ENCODE data around the gene FGF4.
A peak's percentile ranks its signal among the peaks of the same experiment; 100 is the strongest.

The FGF4 gene

GRCh38 chr11:69775163-69775755 is at the start of gene FGF4:
FGF4 (minus strand) TSS chr11:69775341; CDS start chr11:69775084, 257 bp downstream.
- DNase-seq (ENCODE audit: low read depth, low spot score) = peak; percentile 13

DNA sequence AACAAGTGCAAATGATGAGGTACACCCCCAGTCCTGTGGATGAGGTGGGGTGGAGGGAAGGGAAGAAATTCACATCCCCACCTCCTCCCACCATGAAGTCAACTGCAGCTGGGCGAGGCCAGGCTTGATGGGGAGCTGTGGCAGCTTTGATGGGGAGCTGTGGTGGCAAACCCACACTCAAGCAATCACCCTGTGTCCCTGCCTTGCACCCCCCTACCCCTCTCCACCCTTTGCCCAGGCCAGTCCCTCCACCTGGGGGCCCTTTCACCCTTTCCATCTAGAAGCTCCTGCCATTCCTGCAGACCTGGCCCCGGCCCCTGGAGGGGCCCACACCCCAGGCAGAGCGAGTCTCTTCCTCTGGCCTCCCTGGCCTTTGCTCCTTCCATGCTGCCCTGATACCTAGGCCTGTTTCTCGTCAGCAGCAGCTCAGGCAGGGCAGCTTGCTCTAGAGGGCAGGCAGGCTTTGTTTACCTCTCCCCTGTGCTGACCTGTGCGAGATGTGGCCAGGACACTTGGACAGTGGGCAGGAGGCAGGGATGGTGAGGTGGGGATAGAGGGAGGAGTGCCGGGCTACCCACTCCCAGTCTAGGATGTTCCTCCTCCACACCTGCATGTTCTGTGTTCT is 48.6 kb upstream of the FGF4 start:
- DNase-seq (ENCODE audit: low read depth, low spot score) = no peak

DNA sequence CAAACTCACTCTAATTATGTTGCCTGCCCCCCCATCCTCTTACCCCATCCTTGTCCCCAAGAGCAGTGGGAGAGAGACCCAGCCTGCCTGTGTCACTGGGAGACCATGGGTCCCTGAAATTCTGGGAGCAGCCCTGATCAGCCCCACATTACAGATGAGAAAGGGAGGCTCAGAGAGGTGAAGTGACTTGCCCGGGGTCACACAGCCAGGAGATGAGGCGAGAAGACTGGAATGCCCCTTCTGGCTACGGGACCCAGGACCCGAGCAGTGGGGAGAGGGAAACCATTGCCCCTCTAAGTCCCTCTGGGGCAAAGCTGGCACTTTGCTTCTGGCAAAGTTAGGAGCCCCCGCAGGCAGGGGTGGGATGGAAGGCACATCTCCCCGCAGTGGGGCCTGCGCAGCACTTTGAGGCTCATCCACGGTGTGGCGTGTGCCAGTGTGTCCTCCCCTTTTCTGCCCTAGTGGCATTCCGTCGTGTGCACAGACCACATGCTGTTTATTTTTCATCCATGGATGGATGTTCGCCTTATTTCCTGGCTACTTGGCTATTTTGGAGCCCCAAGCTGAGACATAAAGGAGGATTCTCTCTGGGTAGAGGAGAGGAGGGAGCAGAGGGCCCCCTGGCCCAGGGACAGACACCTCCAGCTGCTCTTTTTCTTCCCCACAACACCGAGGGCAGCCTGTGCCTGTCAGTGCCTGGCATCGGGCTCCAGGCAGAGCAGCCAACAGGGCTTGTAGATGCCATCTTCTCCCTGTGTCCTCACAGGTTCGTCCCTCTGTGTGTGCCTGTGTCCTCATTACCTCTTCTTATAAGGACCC is 47.7 kb upstream of the FGF4 start:
- no peak for DNase-seq (ENCODE audit: low read depth, low spot score)

DNA sequence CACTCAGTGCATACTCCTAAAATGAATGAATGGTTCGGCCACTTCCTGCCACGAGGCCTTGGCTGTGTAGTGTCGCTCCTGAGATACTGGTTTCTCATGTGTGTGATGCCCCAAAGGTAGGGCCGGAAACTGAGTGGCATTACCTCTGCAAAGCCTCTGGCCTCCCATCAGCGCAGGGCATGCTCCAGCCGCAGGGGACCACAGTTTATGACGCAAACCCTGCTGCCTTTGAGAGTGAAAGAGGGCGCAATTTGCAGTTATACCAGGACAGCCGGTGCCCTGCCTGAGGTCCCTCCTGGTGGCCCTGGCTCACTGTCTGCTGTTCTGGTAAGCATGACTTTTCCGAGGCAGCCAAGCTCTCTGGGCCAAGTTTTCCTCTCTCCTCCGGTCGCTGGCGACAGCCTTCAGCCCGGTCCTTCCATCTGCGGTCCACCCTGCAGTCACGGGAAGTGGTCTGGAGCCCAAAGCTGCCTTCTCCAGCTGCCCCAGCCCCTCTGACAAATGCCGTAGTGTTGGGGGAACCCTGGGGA is 46.4 kb upstream of the FGF4 start:
- no peak for DNase-seq (ENCODE audit: low read depth, low spot score)

GRCh38 chr11:69820441-69820840 is 45.3 kb upstream of the FGF4 start:
- no peak for DNase-seq (ENCODE audit: low read depth, low spot score)

GRCh38 chr11:69819541-69820070 is 44.5 kb upstream of the FGF4 start:
- peak; percentile 28 for DNase-seq (ENCODE audit: low read depth, low spot score)

DNA sequence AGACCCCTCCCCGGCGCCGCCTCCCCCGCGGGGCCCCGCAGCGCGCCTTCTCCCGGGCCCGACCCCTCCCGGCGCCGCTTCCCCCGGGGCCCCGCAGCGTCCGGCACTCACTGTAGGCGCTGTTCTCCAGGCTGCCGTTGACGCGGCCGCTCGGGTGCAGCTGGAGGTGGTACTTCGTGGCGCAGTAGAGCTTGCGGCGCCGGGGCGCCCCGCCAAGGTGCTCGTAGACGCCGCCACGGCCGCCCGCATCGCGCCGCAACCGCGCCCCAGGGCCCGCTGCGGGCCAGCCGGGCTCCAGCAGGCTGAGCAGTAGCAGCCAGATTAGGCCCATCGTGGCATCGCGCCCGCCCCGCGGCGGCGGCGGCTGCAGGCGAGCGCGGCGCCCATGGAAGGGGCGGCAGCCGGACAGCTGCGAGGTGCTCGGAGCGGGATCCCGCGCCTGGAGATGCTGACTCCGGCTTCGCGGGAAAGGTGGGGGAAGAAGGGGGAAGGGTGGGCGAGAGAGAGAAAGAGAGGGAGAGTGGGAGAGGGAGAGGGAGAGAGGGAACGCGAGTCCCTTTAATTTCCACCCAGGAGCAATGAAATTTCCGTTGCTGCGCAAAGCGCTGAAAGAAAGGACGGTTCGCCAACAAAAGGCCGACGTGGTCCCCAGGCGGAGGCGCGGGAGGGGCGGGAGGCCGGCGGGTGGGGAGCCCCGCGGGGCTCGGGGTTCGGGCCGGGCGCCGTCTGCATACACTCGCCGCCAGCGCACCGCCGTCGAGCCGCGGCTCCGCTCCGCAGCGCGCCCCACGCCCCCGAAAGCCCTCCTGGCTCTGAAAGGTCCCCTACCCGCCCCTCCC is 43.7 kb upstream of the FGF4 start, which contains the start of gene FGF3:
TSS of gene FGF3 (minus strand) at position 814 of the 839 bp plus-strand sequence. CDS start at position 331, 483 bp downstream.
- peak; percentile 28 for DNase-seq (ENCODE audit: low read depth, low spot score)

- DNase-seq (ENCODE audit: low read depth, low spot score) = no peak
Measured at GRCh38 chr11:69818231-69818602, 43.1 kb upstream of the FGF4 start.

DNA sequence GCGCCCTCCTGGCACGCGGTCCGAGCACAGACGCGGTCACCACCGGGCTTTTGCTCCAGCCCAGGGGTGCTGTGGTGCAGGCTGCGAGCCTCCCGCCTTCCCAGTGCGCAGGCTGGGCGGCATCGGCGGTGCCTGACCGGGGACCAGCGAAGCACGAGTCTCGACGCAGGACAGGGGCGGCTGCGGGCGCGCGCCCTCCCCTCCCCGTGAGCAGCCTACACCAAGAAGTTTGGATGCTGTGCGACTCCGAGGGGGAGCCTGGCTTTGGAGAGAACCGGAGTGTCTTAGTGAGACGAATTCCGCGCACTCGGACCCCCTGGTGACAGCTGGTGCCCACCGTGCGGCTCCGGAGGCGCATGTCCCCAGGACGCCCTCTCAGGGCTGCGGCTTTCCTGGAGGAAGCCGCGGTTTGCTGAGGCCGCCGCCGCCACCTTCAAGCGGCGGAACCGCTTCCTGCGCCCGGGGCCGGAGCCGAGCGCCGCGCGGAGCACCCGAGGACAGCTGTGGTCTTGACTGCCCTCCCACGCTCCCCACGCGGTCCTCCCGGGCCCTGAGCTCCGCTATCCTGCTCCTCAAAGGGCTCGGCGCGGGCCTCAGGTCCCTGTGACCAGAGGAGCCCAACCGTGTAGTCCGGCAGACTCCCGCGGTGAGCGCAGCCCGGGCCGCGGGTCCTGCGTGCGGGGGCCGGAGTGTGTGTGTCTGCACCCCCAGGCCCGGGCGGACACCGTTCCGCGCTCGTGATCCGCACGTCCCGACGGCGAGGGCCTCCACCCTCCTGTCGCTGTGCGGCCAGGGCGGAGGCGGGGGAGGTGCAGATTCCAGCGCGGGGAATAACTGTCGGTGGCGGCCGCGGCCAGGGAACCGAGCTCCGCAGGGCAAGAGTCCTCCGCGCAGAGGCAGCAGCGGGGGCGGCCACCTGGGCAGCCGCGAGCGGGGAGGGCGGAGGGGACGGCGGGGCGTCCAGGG is 42.4 kb upstream of the FGF4 start:
- DNase-seq (ENCODE audit: low read depth, low spot score) = peak; percentile 47

DNA sequence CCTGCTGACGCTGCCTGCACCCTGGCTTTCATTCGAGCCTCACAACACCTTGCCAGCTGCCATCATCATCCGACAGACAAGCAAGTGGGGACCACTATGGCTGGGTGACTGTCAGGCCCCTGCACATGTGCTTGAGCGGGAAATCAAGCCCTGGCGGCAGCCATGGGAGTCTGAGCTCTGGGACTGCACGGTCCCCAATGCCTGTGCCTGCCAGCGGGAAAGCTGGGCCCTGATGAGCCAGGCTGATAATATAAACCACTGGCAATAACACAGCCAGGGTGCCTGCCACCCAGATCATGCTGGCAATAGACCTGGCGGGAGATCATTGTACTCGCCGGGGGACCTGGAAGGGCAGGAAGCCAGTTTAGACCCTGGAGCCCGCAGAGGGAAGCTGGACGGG is 41.5 kb upstream of the FGF4 start:
- no peak for DNase-seq (ENCODE audit: low read depth, low spot score)

DNA sequence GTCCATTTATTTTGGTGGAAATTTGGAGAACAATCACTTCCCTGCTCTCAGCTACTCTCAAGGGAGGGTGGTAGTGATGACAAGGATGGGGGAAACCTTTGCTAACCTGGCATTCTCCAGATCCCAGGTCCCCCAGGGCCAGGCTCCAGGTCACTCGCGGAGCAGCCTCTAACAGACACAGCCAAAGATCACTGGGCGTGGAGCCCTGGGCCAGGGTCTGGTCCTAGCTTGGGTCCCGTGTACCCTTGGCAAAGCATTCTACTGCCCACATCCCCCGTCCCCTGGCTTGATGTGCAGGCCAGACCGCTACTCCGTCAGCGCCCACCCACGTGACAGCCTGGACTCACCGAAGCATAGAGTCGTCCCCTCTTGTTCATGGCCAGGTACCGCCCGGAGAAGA is 40.8 kb upstream of the FGF4 start:
- DNase-seq (ENCODE audit: low read depth, low spot score) = no peak

DNA sequence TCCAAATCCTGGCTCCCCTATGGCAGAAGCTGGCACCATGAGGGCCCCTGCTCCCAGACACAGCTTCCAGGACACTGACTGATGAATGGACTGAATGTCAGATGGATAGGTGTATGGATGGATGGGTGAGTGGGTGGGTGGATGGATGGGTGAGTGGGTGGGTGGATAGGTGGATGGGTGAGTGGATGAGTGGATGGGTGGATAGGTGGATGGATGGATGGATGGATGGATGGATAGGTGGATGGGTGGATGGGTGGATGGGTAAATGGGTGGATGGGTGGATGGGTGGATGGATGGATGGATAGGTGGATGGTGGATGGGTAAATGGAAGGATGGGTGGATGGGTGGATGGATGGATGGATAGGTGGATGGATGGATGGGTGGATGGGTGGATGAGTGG is 39.8 kb upstream of the FGF4 start:
- no peak for DNase-seq (ENCODE audit: low read depth, low spot score)

- DNase-seq (ENCODE audit: low read depth, low spot score) = no peak
Measured at GRCh38 chr11:69814411-69814810, 39.3 kb upstream of the FGF4 start.

- no peak for DNase-seq (ENCODE audit: low read depth, low spot score)
Measured at GRCh38 chr11:69813839-69814238, 38.7 kb upstream of the FGF4 start.

DNA sequence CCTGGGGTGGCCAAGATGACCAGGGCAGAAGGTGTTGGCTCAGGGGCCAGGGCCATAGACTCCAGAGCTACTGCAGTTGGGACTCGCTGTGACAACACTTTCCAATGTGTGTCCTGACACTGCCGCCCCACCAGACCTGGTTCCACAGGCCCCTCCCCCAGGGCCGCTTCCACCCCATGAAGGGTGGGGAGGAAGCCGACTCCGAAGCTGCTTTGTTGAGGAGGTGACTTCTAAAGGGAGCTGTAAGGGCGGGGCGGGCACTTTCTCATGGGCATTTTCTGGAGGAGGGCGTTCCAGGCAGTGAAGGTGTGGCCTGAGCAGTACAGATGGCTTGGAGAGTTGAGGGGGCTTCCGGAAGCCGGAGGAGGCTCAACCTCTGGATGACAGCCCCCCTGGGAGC is 37.8 kb upstream of the FGF4 start:
- DNase-seq (ENCODE audit: low read depth, low spot score) = no peak

DNA sequence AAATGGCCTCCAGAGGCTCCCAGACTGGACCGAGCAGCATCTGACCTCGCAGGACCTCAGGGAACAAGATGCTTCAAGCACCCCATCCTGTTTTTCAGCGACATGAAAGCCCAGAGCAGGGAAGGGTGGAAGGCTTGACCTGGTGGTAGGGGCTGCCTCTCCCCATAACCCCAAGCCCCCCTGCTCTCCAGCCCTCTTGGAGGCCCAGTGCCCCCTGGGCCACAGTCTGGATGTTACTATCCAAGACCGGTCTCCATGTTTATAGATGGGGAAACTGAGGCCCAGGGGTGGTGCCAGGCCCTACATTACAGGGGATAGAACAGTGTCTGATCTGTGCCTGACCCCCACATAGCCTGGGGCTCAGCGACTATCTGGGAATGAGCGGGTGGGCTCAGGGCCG is 37.1 kb upstream of the FGF4 start:
- no peak for DNase-seq (ENCODE audit: low read depth, low spot score)

- no peak for DNase-seq (ENCODE audit: low read depth, low spot score)
Measured at GRCh38 chr11:69811431-69811830, 36.3 kb upstream of the FGF4 start.

DNA sequence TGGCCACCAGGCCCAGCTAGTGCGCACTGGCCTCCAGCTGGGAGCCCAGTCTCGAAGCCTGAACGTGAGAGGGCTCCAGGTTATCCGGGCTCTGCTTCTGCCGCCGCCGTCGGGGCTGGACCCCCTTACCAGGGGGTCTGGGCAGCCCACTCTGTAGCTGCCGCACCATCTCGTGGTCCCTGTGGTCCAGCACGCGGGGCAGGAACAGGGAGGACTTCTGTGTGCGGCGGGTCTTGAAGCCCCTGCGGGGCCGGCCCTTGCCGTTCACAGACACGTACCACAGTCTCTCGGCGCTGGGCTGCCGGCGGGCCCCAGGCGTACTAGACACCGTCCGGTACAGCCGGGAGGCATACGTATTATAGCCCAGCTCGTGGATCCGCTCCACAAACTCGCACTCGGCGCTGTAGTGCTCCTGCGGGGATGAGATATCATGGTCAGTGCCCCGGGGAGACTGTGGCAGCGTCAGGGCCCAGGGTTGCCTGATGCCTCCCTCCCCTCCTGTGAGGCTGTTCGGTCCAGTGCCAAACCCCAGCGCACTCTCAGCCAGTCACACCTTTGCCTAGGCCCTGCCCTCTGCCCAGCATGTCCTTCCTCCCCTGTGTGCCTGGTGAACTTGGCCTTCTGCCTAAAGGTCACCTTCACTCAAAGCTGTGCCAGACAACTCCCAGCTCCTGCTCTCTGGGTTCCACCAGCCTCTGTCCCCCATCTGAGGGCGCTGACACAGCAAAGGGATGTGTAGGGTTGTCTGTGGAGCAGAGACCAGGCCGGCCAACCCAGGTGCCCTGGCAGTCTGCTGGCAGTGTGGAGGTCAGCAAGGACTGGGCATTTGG is 35.4 kb upstream of the FGF4 start:
- DNase-seq (ENCODE audit: low read depth, low spot score) = no peak

DNA sequence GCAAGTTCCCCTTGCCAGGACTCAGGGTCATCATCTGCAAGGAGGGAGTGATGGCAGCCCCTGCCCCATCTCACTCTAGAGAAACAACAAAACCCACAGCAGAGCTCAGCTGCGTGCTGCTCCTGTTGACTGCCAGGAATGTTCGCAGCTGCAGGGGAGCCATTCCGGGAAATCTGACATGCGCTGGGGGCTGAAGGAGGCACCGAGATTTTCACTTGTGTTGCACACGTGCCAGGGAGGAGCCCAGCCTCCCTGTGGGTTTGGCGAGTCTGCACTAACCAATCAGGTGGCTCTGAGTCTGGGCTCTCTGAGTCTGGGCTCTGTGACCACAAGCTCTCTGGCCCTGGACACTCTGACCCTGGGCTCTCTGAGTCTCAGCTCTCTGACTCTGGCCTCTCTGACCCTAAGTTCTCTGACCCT is 33.5 kb upstream of the FGF4 start:
- peak; percentile 82 for DNase-seq (ENCODE audit: low read depth, low spot score)
